ENCODE results near the gene PADI6. TPM values are rescaled to one million over a fixed set of nuclear protein-coding genes. Genes with fewer than 3 reads are reported as not detected.

PADI6 gene
- total RNA-seq, 1 experiment from 2014 or later = not detected

DNA sequence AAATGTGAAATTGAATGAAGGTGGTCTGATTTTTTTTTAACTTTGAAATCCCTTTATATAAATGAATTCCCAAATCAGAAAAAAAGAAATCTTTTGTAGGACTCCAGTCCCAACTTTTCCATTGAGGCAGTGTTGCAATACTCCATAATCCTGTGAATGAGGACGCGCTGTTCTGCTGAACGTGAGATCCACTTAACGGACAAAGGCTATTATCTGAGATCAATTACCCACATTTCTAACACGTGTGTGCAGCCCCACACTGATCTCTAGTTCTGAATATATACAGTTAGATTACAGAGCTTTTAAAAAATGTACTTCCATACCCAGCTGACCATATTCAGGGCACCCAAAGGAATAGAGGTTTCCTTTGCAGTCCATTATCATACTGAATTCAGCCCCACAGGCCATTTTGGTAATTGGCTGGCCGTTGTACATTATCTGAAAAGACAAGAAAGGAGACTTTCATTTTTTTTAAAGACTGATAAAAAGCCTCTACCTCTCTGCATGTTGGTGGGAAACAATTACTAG, 48.5 kb downstream of the PADI6 start (continued):
- TF ChIP-seq, protein P1, sequence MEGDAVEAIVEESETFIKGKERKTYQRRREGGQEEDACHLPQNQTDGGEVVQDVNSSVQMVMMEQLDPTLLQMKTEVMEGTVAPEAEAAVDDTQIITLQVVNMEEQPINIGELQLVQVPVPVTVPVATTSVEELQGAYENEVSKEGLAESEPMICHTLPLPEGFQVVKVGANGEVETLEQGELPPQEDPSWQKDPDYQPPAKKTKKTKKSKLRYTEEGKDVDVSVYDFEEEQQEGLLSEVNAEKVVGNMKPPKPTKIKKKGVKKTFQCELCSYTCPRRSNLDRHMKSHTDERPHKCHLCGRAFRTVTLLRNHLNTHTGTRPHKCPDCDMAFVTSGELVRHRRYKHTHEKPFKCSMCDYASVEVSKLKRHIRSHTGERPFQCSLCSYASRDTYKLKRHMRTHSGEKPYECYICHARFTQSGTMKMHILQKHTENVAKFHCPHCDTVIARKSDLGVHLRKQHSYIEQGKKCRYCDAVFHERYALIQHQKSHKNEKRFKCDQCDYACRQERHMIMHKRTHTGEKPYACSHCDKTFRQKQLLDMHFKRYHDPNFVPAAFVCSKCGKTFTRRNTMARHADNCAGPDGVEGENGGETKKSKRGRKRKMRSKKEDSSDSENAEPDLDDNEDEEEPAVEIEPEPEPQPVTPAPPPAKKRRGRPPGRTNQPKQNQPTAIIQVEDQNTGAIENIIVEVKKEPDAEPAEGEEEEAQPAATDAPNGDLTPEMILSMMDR (IDR thresholded peaks at IDR 0.05 in 2 of 3, conservative IDR thresholded peaks at IDR 0.05 in 1 of 3; ENCODE audit: borderline replicate concordance in 1 of 3, insufficient read depth in 1 of 3, low read depth in 2 of 3, low read length in 2 of 3) = no peak
- no peak for TF ChIP-seq EGR1 (IDR thresholded peaks at IDR 0.05; ENCODE audit: low read depth)
- TF ChIP-seq EZH2 (IDR thresholded peaks at IDR 0.05) = no peak
- TF ChIP-seq POLR2AphosphoS5 (IDR thresholded peaks at IDR 0.05; ENCODE audit: low read depth, low read length) = no peak

DNA sequence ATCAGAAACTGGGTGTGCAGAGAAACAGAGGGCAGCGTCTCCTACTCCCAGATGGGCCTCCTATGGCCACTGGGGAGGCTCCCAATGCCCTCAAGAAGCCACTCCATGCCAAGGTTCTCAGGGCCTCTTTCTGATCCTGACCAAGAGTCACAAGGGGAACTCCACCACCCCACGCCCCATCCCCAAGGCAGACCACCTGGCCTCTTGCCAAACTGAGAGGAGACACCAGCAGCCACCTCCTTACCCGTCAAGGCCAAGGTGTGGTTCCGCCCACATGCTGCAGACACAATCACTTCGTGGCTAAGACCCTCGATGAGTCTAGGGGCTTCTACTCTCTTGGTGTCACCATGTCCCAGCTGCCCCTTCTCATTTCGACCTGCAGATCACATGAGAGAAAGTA, 50.5 kb downstream of the PADI6 start:
- no peak for TF ChIP-seq RAD21 (IDR thresholded peaks at IDR 0.05; ENCODE audit: low read depth)
- TF ChIP-seq EZH2phosphoT487 (IDR thresholded peaks at IDR 0.05; ENCODE audit: borderline replicate concordance) = no peak
- TF ChIP-seq, protein P2, sequence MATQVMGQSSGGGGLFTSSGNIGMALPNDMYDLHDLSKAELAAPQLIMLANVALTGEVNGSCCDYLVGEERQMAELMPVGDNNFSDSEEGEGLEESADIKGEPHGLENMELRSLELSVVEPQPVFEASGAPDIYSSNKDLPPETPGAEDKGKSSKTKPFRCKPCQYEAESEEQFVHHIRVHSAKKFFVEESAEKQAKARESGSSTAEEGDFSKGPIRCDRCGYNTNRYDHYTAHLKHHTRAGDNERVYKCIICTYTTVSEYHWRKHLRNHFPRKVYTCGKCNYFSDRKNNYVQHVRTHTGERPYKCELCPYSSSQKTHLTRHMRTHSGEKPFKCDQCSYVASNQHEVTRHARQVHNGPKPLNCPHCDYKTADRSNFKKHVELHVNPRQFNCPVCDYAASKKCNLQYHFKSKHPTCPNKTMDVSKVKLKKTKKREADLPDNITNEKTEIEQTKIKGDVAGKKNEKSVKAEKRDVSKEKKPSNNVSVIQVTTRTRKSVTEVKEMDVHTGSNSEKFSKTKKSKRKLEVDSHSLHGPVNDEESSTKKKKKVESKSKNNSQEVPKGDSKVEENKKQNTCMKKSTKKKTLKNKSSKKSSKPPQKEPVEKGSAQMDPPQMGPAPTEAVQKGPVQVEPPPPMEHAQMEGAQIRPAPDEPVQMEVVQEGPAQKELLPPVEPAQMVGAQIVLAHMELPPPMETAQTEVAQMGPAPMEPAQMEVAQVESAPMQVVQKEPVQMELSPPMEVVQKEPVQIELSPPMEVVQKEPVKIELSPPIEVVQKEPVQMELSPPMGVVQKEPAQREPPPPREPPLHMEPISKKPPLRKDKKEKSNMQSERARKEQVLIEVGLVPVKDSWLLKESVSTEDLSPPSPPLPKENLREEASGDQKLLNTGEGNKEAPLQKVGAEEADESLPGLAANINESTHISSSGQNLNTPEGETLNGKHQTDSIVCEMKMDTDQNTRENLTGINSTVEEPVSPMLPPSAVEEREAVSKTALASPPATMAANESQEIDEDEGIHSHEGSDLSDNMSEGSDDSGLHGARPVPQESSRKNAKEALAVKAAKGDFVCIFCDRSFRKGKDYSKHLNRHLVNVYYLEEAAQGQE (IDR thresholded peaks at IDR 0.05; ENCODE audit: low read depth) = no peak
- TF ChIP-seq, protein P3, sequence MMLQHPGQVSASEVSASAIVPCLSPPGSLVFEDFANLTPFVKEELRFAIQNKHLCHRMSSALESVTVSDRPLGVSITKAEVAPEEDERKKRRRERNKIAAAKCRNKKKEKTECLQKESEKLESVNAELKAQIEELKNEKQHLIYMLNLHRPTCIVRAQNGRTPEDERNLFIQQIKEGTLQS (IDR thresholded peaks at IDR 0.05) = no peak
- no peak for TF ChIP-seq JUND (IDR thresholded peaks at IDR 0.05)
- TF ChIP-seq ELF1 (IDR thresholded peaks at IDR 0.05; ENCODE audit: borderline replicate concordance, low read depth) = no peak
- TF ChIP-seq POLR2AphosphoS5 (IDR thresholded peaks at IDR 0.05; ENCODE audit: low read depth, low read length) = no peak
- TF ChIP-seq POLR2A (IDR thresholded peaks at IDR 0.05; ENCODE audit: borderline replicate concordance, extremely low read depth, insufficient read depth, insufficient read length) = no peak
- no peak for TF ChIP-seq SP1 (IDR thresholded peaks at IDR 0.05; ENCODE audit: low read depth)
- TF ChIP-seq, protein P4, sequence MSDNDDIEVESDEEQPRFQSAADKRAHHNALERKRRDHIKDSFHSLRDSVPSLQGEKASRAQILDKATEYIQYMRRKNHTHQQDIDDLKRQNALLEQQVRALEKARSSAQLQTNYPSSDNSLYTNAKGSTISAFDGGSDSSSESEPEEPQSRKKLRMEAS (IDR thresholded peaks at IDR 0.05) = no peak
- TF ChIP-seq EZH2 (IDR thresholded peaks at IDR 0.05) = no peak
- TF ChIP-seq, protein P5, sequence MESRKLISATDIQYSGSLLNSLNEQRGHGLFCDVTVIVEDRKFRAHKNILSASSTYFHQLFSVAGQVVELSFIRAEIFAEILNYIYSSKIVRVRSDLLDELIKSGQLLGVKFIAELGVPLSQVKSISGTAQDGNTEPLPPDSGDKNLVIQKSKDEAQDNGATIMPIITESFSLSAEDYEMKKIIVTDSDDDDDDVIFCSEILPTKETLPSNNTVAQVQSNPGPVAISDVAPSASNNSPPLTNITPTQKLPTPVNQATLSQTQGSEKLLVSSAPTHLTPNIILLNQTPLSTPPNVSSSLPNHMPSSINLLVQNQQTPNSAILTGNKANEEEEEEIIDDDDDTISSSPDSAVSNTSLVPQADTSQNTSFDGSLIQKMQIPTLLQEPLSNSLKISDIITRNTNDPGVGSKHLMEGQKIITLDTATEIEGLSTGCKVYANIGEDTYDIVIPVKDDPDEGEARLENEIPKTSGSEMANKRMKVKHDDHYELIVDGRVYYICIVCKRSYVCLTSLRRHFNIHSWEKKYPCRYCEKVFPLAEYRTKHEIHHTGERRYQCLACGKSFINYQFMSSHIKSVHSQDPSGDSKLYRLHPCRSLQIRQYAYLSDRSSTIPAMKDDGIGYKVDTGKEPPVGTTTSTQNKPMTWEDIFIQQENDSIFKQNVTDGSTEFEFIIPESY (IDR thresholded peaks at IDR 0.05; ENCODE audit: extremely low read depth, insufficient replicate concordance, low read length) = no peak
- no peak for TF ChIP-seq FOSL1 (IDR thresholded peaks at IDR 0.05; ENCODE audit: low read depth)
- no TSS peak for BruUV-seq (replicated peaks)
- no peak overlapping the region for H2AFZ ChIP-seq (ENCODE audit: low read depth, low read length, poor library complexity, severe bottlenecking)
- no peak for ATAC-seq
- H3K9ac ChIP-seq (ENCODE audit: low read length) = no peak overlapping the region
- H3K27ac ChIP-seq (ENCODE audit: low read depth, low read length) = no peak overlapping the region
- intact Hi-C loops (cut with micrococcal nuclease) = loop anchor here (5.0 kb wide), 1 partner anchor 185 kb away; no protein-coding TSS in a partner anchor
- no peaks in the 10 kb centered on the region for H3K27me3 ChIP-seq (ENCODE audit: insufficient read depth, low read length)
- CTCF ChIA-PET = no interaction called here
- no peaks in the 10 kb centered on the region for H3K9me3 ChIP-seq (ENCODE audit: control insufficient read depth in 1 of 2, insufficient read depth in 1 of 2, low read depth in 1 of 2, low read length in 2 of 2)
- H3K4me1 ChIP-seq (ENCODE audit: control insufficient read depth in 1 of 2, insufficient read depth in 2 of 2, low read length in 2 of 2) = no peaks in the 10 kb centered on the region
- H3K4me2 ChIP-seq (ENCODE audit: low read length) = no peak overlapping the region
- H3K36me3 ChIP-seq (ENCODE audit: control insufficient read depth in 1 of 2, insufficient read depth in 2 of 2, low read length in 2 of 2) = peaks cover 60 to 75% of the 10 kb centered on the region in 2 experiments
- no peak for DNase-seq (ENCODE audit: low read depth, low spot score)
- no peaks in the 10 kb centered on the region for H3K9me2 ChIP-seq (ENCODE audit: insufficient read depth)
- POLR2A ChIA-PET = no interaction called here
- RAD21 ChIA-PET (ENCODE audit: low non-redundant PET in 1 of 2, low total read pairs in 2 of 2, uncharacterized antibody in 2 of 2, unreplicated experiment in 2 of 2) = no interaction called here
- H4K20me1 ChIP-seq (ENCODE audit: insufficient read depth) = no peaks in the 10 kb centered on the region
- H3K79me2 ChIP-seq (ENCODE audit: insufficient read depth, low read length) = peaks cover 79% of the 10 kb centered on the region
- H3K4me3 ChIP-seq (replicated peaks in 1 of 2; ENCODE audit: low read depth in 1 of 2, low read length in 2 of 2) = no peak overlapping the region

All from HCT116 (cell line).